Measurements from ENCODE around the gene DLGAP5. TPM values are rescaled to one million over a fixed set of nuclear protein-coding genes. Genes with fewer than 3 reads are reported as not detected.
A peak's percentile ranks its signal among the peaks of the same experiment; 100 is the strongest.

The DLGAP5 gene
- total and polyA plus RNA-seq, 2 of the 4 experiments (the other 2 are of a cell fraction): 14.9 to 19.0 TPM

- peak; percentile 39; the same call in 1 of the 2 replicates for TF ChIP-seq USF2 (IDR thresholded peaks at IDR 0.05; ENCODE audit: low read depth, low read length)
These were observed 83.4 kb downstream of the DLGAP5 start (continued) for GRCh38 chr14:55107766-55108554.

GRCh38 chr14:55105991-55106390 is 85.4 kb downstream of the DLGAP5 start:
- ChIA-PET CTCF (no interaction called here), POLR2A (ENCODE audit: unreplicated experiment) (no interaction called here)
- in situ Hi-C loops (cut with MboI; ENCODE audit: low sequenced_read_pairs) (no loop called here), intact Hi-C loops (cut with micrococcal nuclease) (no loop called here), dilution Hi-C loops (cut with HindIII; ENCODE audit: low sequenced_read_pairs, unreplicated experiment) (no loop called here)
- peak overlapping the region; percentile 85; the same call in 2 of the 3 replicates for H2BK15ac ChIP-seq (ENCODE audit: low read depth, low read length)
- peak overlapping the region in 1 of 2 experiments; percentile 66; a peak in 2 of 4 replicates for H4K8ac ChIP-seq (ENCODE audit: low read depth in 2 of 2, low read length in 2 of 2)
- no peak overlapping the region for H2AK9ac ChIP-seq (replicated peaks; ENCODE audit: low read depth, low read length, poor library complexity)
- no peak overlapping the region for H3K23ac ChIP-seq (ENCODE audit: low read depth, low read length)
- 98% methylated on average over 4 of the region's 7 CpGs; no CpG with 5 or more reads in 1 of the 2 experiments for WGBS, 2 experiments (ENCODE audit: extremely low coverage in 2 of 2, insufficient read length in 1 of 2)
- peak overlapping the region; percentile 24; the same call in 1 of the 2 replicates for H3K27ac ChIP-seq (ENCODE audit: insufficient read depth, low read length)
- ATAC-seq (ENCODE audit: low read depth): no peak
- H3K9ac ChIP-seq (ENCODE audit: low read depth, low read length): no peak overlapping the region
- H3K4me2 ChIP-seq (ENCODE audit: low read depth, low read length): no peak overlapping the region
- H2BK5ac ChIP-seq (ENCODE audit: low read depth, low read length, poor library complexity, severe bottlenecking): peak overlapping the region; percentile 63
- no peak overlapping the region for H3K4me3 ChIP-seq (ENCODE audit: insufficient read depth, low read depth, low read length)
- peak overlapping the region; percentile 95; the same call in 1 of the 2 replicates for H2AK5ac ChIP-seq (ENCODE audit: low read depth, low read length)
- no TSS peak for BruUV-seq (replicated peaks)
- H3K79me1 ChIP-seq (ENCODE audit: low read depth in 1 of 2, low read length in 2 of 2): peaks cover 2 to 24% of the 10 kb centered on the region in 2 experiments; a peak in 3 of 4 replicates
- DNase-seq: no peak
- peaks cover 30% of the 10 kb centered on the region for H3K4me1 ChIP-seq (ENCODE audit: control insufficient read depth, insufficient read depth, low read length)
- H2AFZ ChIP-seq (replicated peaks; ENCODE audit: low read length, poor library complexity): no peak overlapping the region
- H3K36me3 ChIP-seq (ENCODE audit: control insufficient read depth, insufficient read depth, low read length): no peaks in the 10 kb centered on the region
- no peaks in the 10 kb centered on the region for H3K27me3 ChIP-seq (ENCODE audit: control insufficient read depth, insufficient read depth, low read length)
- H4K20me1 ChIP-seq (ENCODE audit: insufficient read depth, low read length): 0 out of 2 replicates have a peak, but pooled peaks cover 3% of the 10 kb centered on the region
- peaks cover 7% of the 10 kb centered on the region for H3K9me3 ChIP-seq (ENCODE audit: control insufficient read depth, insufficient read depth, low read length)
- peak overlapping the region; percentile 85 for H2BK120ac ChIP-seq (ENCODE audit: low read depth, low read length)
- peak overlapping the region; percentile 79 for H3K14ac ChIP-seq (replicated peaks; ENCODE audit: low read depth, low read length)
- peak overlapping the region; percentile 61 for H4K91ac ChIP-seq (ENCODE audit: insufficient read depth, low read depth, low read length)
- H3K56ac ChIP-seq (ENCODE audit: extremely low read depth, insufficient read depth, low read length): no peak overlapping the region
- H3K9me1 ChIP-seq (ENCODE audit: insufficient read depth, low read length): peaks cover 17% of the 10 kb centered on the region
- H3K18ac ChIP-seq (ENCODE audit: low read depth, low read length): peak overlapping the region; percentile 67; the same call in 1 of the 2 replicates
- peak overlapping the region; percentile 83 for H2BK20ac ChIP-seq (ENCODE audit: low read depth, low read length)
- 0 out of 2 replicates have a peak overlapping the region, but pooled peaks have one; percentile 19 for H4K5ac ChIP-seq (ENCODE audit: low read depth, low read length)
- H3K4ac ChIP-seq (ENCODE audit: low read depth, low read length): peak overlapping the region; percentile 80
- no peak for TF ChIP-seq CEBPB (IDR thresholded peaks at IDR 0.05; ENCODE audit: low read depth, low read length)
- no peak for TF ChIP-seq POLR2A (IDR thresholded peaks at IDR 0.05; ENCODE audit: low read depth, low read length)
- no peak for TF ChIP-seq NFE2L2 (IDR thresholded peaks at IDR 0.05; ENCODE audit: low read depth, low read length)
- TF ChIP-seq MXI1 (IDR thresholded peaks at IDR 0.05; ENCODE audit: borderline replicate concordance, low read depth, low read length): no peak
- TF ChIP-seq USF2 (IDR thresholded peaks at IDR 0.05; ENCODE audit: low read depth, low read length): no peak
- TF ChIP-seq RFX5 (IDR thresholded peaks at IDR 0.05; ENCODE audit: low read depth, low read length): no peak
- TF ChIP-seq MAZ (IDR thresholded peaks at IDR 0.05; ENCODE audit: borderline replicate concordance, low read depth, low read length): no peak
- no peak for TF ChIP-seq SMC3 (IDR thresholded peaks at IDR 0.05; ENCODE audit: low read depth, low read length)
- TF ChIP-seq MAFK (IDR thresholded peaks at IDR 0.05; ENCODE audit: low read depth, low read length): no peak
- TF ChIP-seq BHLHE40 (IDR thresholded peaks at IDR 0.05; ENCODE audit: low read depth, low read length): no peak
- TF ChIP-seq, protein P1, sequence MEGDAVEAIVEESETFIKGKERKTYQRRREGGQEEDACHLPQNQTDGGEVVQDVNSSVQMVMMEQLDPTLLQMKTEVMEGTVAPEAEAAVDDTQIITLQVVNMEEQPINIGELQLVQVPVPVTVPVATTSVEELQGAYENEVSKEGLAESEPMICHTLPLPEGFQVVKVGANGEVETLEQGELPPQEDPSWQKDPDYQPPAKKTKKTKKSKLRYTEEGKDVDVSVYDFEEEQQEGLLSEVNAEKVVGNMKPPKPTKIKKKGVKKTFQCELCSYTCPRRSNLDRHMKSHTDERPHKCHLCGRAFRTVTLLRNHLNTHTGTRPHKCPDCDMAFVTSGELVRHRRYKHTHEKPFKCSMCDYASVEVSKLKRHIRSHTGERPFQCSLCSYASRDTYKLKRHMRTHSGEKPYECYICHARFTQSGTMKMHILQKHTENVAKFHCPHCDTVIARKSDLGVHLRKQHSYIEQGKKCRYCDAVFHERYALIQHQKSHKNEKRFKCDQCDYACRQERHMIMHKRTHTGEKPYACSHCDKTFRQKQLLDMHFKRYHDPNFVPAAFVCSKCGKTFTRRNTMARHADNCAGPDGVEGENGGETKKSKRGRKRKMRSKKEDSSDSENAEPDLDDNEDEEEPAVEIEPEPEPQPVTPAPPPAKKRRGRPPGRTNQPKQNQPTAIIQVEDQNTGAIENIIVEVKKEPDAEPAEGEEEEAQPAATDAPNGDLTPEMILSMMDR (conservative IDR thresholded peaks at IDR 0.05; ENCODE audit: low read depth, low read length): no peak
